Activated T-helper 9 cell treated with anti-CD3 and anti-CD28 coated beads, Interleukin-2, amount 50 U/mL, for 16 hours (primary cell): Measurements from ENCODE around the gene ACTR5.
A peak's percentile ranks its signal among the peaks of the same experiment; 100 is the strongest.
"Not testable (repeated sequence)": the region's sequence is repeated elsewhere in the genome, so short reads cannot be mapped to it uniquely, and the experiment has no call there.

Experiments used
- DNase-seq: peaks from one replicate; pipeline ENCODE4 v3.0.0-alpha.2; 2020; ENCODE audit warnings: low read depth

ACTR5 gene

DNA sequence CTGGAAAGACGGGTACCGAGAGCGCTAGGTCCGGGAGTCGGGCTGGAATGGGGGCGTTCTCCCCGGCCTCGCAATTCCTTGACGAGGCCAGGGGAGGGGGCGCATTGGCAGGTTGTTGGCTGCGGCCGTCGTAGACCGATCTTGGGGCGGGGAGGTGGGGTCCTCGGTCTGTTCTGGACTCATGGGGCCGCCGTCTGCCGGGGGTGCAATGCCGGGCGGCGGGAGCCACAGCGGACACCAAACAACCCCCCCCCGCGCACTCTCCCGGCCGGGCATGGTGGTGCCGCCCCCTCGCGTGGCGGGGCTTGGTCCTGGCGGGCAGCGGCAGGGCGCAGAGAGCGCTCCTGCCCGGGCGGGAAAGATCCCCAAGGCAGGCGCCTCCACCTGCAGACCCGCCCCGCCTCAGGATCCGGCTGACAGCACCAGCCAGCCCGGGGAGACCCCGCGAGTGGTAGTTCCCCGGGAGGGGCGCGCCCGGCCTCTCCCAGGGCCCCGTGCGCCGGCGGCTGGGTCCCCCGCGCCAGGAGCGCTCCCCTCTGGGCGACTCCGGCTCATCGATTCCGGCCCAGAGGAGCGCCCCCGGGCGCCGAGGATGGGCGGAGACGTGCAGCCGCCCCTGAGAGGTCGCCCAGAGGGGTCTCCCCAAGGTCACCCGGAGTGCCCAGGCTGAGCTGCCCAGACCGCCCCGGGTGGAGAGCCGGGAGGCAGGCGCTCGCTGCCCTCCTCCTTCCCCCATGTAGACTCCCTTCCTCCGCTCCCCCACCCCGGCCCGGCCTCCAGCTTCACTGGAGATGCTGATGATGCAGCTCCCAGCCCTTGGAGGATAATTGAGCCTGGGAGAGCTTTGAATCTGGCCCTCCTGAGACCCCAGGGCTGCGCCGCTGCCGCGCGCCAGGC, 57.9 kb downstream of the ACTR5 start:
- DNase-seq, result peak; percentile 26

DNA sequence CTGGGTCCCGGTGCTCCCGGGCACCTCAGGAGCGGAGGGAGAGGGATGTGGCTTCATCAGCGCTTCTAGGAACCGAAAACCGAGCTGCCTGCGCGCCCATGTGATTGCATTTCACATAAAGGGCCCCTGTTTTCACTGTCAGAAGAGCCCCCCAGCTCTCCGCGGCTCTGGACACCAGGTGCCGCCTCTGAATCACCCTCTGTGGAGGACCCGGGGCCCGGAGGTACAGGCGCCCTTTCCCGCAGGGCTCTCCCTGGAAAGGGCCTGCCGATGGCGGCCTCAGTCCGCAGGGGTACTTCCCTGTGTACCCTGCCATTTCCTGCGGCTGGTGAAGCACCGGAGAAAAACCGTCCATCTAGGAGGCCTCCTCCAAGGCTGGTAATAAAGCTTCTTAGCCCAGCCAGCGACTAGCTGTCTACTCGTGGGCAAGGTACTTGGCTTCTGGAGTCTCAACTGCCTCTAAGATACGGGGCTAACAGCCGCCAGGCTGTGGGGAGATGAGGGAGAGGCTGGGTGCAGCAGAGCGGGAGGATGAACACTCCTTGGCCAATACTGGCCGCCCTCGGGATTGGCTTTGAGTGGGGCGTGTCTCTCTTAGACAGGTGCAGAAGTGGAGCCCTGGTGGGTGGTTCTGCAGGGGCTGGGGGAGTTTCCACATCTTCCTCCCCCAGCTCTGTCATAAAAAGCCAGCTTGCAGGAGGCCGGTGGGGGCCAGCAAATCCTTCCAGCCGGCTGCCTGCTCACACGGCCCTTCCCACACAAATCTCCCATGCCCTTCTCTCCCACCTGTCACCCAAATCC, 58.8 kb downstream of the ACTR5 start:
- DNase-seq, result peak; percentile 25

DNA sequence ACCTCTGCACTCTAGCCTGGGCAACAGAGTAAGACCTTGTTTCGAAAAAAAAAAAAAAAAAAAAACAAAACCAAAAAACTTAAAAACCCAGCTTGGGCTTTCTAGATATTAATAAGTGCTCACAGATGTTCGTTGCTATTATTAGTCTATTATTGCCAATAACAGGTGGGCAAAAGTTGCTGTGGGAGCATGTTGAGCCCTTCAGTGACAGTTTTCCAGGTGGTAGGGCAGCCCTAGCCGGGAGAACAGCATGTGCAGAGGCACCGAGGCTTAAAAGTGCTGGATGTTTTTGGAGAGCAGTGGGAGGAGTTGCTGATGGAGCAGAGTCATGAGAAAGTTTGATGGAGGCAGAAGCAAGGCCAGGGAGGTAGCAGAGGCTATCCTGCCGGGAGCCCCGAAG, 61.7 kb downstream of the ACTR5 start:
- DNase-seq, result no peak

DNA sequence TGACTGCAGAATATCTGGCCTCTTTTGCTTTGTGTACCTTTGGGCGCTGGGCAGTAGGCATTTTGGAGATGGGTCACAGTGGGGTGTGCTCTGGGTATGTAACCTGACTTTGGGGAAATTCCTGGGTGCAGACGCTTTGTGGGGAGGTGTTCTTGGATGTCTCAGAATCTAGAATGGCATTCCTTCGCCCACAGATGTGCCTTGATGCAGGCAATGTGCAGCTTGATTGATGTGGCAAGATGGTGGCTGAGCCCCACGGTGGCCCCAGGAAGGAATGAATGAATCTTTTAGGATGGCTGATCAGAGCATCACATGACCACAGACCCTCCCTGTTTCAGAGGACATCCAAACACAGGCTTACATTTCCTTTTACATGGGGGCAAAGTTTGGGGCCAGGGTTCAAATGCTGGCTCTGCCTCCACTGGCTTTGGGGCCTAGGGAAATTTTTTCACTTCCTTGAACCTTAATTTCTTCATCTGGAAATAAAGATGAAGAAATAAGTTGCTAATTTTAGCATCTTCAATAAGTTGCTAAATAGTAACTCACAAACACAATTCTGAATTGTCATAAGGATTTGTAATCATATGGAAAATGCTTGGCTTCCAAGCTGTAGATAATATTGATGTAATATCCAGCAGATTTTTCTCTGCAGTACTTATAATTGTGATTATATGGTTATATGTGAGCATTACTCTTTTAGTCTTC, 62.8 kb downstream of the ACTR5 start:
- no peak for DNase-seq

DNA sequence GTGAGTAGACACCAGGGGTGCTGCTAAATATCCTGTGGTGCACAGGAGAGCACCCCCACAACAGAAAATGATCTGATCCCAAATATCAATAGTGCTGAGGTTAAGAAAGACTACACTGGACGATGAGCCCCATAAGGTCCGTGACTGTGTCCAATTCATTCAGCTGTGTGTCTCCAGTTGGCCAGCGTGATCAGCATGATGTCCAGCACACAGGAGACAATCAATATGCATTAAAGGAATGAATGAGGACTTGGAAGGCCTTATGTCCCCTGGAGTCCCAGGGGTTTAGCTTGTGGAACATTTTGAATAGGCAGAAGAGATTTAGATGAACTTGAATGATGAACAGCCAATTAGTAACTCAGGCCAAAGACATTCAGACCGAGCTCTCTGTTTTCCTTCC, 63.5 kb downstream of the ACTR5 start:
- no peak for DNase-seq

DNA sequence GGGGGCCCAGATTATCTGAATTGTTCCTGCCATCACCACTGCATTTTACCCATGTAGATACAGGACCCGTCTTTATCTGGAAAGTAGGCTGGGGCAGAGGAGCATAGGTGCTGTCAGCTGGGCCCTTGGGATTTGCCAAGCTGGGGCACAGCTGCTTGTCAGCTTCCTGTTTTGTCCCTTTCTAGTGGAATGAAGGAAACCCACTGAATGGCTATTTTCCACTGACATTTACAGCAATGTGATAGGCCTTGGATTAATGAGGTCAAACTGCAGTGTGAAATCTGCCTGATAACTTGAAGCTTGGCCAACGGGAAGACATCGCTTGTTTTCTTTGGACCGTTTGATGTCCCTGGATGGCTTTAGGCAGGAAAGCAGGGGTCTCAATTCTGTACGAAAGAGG, 63.9 kb downstream of the ACTR5 start:
- no peak for DNase-seq

DNA sequence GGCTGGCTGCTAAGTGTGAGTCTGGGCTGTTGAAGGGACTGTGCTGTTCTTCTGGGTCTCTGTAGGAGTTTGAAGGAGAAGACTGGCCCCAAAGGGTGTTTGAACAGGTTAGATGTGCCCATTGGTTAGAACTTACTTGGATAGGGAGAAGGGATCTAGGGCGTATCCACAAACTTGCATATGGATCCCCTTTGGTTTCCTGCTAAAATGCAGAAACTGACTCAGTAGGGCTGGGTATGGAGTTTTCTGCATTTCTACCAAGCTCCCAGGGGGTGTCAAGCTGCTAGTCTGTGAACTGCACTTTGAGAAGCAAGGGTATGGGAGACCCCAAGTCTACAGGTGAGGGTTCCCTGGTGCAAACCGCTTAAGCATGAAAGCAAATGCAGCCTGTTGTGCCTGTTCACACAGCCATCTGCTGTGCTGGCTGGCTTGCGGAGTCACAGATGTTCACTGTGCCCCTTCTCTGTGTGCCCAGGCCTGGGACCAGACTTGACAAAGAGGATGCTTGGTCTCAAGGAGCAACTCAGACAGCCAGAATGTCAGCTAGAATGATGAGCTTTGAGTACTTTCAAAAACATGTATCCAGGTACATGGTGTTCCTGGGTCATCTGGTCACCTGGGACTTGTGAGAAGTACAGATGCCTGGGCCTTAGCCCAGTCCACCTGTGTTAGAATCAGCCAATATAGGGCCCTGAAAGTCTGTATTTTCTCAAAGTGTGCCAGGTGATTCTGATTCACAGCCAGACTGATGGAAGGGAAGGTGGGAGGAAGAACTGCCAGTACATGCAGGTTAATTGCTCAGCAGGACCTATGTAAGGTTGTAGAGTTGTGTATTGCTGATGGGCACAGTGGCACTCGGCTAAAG, 64.7 kb downstream of the ACTR5 start:
- DNase-seq, result no peak

DNA sequence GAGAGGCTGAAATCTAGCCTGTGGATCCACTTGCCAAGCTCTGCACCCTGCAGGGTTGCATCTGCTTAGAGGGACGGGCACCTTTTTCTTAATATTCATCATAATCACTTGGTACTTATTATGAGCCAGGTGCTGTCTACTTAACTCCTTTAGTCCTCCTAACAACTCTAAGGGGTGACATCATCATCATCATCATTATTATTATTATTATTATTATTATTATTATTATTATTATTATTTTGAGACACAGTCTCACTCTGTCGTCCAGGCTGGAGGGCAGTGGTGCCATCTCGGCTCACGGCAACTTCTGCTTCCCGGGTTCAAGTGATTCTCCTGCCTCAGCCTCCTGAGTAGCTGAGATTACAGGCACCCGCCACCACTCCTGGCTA, 65.3 kb downstream of the ACTR5 start:
- DNase-seq, result not testable (repeated sequence)

DNA sequence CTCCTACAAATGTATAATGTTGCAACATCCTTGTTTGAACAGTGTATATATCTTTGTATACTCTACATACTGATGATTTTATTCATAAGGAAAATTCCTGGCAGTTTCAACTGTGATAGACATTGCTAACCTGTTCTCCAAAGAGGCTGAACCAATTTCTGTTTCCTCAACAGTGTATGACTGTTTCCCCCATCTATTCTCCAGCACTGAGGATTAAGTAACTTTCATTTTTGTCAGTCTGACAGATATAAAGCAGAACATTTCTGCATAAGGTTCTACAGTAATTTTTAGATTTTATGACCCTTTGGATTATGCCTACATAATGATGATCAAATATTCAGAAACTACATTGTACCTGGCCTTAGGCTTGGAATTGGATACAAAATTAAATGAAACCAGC, 67.2 kb downstream of the ACTR5 start:
- DNase-seq, result no peak

DNA sequence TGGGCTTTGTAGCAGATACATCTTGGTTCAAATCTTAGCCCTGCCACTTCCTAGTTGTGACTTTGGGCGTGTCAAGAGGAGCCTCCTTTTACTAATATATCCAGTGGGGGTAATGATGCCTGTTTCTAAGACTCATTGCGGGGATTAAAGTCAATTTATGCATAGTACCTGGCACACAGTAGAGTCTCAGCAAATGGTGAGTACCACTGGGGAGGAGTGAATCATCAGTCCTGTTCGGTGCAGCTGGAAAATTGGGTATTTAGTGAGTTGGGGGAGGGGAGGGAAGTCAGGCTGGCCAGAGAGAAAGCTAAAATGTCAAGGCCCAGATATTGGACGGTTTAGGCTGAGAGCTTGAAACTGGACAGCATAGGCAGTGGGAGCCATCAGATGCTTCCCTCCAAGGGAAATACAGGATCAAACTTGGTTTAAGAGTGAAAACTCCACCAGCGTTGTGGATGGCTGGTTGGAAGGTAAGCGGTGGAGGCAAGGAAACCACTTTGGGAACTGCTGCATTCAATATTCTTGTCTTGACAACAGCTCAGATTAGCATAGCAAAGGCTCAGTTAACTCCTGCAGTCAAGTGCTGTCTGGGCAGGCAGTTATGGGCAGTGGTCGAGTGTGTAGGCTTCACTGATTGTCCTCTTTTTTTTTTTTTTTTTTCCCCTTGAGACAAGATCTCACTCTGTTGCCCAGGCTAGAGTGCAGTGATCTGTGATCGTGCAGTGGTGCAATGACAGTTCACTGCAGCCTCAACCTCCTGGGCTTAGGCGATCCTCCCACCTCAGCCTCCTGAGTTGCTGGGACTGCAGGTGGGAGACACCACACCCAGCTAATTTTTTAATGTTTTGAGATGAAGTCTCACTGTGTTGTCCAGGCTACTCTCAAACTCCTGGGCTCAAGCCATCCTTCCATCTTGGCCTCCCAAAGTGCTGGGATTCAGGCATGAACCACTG, 70.1 kb downstream of the ACTR5 start:
- DNase-seq, result no peak
